Stimulated activated CD8-positive, alpha-beta memory T cell treated with anti-CD3 and anti-CD28 coated beads, Interleukin-7, amount 100 ng/mL, for 1 hour (primary cell): ENCODE data around the gene IGSF21.

ENCODE experiments used
- DNase-seq, 2 donors: peaks; one replicate each; pipeline ENCODE4 v3.0.0-alpha.2; 2020; ENCODE audit warnings: low read depth in 2 of 2

Gene IGSF21

DNA sequence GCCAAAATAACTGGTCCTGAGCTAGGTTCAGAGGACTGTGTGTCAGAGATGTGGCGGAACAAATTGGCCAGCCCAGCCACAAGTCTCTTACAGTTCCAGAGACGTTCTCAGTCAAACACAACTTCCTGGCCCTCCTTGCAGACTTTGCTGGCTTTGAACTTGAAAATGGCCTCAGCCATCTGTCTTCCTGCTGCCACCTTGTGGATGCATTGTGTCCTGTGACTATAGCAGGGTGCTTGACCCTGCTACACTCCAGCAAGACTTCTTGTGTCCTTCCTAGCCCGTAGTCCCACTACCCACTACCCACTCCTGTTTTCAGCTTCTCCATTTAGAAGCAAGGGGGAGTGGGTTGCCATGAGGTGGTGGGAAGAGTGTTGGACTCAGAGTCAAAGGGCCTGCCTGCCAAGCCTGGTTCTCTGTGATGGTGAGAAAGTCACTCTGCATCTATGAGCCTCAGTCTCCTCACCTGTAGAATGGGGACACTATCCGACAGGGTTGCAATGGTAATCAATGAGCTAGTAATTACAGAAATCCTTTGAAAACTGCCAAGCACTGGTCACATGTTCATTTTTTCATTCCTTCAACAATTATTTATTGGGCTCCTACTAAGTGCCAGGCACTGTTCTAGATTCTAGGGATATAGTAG is 109.9 kb downstream of the IGSF21 start:
- DNase-seq, result no peak

DNA sequence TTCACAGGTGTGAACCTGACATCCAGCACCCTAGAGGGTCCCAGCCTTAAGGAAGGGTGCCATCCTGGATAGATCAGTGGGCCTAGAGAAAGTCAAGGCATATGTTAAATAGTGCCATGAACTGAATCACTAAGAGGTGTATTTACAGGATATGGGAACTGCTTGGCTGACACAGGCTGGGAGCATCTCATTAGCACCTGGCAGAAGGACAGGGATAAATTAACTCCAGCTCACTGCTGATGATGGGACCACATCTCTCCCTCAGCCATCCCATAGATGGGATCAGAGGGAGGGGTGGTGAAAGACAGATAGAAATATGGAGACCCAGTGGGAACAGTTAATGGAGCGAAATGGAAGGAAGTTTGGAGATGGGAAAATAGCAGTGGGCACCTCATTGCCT is 122.0 kb downstream of the IGSF21 start:
- DNase-seq, result no peak

DNA sequence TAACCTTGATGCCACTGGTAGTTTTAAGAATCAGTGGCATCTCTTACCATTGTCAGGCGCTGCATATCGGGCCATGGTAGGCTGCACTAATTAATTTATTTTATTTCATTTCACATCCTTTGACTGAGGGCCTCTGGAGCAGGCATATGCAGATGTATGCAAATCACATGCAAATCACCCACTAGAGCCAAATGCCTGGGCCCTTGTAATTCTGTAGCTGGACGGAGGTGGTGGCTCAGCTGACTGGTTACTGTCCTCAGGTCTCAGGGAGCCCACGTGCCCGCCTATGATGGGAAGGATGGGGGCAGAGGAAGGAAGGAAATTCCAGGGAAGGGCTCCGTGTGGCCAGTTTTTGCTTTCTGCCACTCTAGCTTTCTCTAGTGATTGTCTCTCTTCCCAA is 122.7 kb downstream of the IGSF21 start:
- no peak for DNase-seq

DNA sequence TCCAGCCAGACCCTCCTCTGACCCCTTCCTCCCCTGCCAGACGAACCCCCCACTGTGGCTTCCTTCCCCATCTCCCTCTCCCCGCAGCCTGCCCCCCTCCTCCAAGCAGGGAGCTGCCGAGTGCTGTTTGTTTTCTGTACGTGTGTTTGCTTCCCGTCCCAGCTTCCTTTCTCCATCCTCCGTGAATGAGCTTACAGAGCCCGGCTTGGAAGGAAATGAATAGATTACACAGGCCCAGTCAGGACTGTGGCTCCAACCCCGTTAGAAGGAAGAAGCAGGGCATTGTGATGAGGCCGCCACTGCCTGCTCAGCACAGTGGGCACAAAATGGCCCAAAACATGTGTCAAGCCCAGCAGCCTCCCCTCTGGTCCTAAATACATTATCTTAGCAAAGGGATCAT is 123.2 kb downstream of the IGSF21 start:
- DNase-seq, result no peak

DNA sequence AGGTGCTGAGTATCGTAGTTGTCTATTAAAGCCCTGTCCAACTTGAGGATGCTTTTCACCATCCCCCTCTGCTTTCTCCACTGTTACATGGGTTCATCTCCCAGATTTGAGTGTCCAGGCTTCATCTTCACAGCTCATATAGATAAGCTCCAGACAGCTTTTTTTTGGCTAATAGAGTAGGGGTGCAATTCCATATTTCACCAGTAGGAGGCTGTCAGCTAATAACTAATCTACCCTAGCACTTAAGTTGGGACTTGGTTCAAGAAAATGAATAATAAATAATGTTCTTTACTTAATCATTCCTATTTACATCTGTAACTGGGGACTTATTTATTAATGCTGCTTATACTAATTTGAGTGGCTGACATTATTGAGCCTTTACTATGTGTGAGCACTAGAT is 124.5 kb downstream of the IGSF21 start:
- no peak for DNase-seq

DNA sequence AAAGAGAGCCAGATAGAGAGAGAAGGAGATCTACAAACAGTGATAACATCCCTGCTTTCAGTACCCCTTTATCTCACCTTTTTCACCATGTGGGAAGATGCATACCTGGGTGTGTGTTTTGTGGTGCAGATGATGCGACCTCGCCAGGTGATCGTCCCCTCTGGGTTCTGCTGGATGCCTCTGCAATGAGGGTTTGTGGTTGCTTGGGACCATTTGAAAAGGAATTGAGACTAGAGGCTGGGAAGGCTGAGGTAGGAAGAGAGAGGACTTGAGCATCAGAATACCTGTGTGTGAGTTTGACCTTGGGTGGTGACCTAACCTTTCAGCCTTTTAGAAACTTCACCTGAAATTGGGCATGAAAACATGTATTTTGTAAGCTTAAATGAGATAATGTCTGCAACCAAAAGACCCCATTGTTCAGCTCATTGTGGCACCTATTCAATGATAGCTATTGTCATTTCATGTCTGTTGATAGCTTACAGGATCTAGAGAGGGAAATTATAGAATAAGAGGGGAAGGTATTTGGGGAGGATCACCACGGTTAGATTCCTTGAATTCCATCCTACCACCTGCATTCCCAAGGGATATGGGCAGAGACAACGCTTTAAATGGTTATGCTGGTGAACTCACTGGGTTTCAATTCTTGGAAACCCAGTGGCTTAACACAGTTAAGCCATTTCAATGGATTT is 125.7 kb downstream of the IGSF21 start:
- no peak for DNase-seq

DNA sequence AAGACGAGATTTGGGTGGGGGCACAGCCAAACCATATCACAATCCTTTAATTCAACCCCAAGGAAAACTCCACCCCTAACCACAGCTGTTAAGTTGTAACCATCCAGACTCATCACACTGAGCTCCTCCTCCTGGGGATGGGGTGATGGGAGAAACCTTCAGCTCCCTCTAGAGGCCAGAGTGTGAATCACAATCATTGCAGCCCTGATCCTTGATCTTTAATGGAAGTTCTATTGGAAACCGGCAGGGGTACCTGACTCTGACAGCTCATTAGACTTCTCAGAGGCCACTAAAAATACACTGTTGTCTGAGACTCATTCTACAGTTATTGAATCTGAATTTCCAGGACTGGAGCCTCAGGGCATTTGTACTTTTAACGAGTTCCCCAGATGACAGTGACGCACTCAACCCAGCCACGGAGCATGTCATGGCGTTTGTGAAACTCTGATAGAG is 127.2 kb downstream of the IGSF21 start:
- no peak for DNase-seq

DNA sequence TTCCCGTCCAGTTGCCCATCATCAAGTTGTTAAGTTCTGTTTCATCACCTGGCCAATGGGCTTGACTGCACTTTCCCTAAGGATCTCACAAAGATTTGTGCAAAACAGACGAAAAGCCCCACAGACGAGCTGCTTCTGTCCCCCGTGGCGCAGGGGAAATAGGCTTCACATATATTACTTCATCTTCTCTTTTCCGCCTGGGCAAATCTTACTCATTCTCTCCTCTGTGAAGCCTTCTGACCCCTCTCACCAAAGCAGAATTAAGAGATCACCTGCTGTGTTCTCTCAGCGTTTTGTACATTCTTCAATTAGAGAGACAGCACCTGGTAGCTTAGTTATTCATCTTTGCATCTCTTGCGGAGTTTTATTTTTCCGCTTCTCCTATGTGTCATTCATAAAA is 129.8 kb downstream of the IGSF21 start:
- DNase-seq, result no peak

DNA sequence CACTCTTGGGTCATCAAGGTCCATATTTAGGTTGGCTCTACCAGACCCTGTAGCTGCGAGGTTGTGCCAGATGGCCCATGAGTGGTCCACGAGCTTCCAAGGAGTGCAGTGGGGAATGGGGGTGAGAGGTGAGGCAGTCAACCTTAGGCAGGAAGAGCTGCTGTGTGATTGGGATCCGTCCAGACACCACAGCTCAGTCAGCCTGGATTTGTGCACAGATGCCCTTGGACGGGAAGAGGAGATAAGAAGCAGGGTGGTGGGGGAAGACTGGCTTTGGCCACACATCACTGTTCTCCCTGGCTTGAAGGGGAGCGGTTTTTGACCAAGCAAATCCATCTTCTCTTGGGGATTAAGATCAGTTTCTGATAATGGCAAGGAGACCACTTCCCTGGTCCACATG is 130.6 kb downstream of the IGSF21 start:
- DNase-seq, result no peak

DNA sequence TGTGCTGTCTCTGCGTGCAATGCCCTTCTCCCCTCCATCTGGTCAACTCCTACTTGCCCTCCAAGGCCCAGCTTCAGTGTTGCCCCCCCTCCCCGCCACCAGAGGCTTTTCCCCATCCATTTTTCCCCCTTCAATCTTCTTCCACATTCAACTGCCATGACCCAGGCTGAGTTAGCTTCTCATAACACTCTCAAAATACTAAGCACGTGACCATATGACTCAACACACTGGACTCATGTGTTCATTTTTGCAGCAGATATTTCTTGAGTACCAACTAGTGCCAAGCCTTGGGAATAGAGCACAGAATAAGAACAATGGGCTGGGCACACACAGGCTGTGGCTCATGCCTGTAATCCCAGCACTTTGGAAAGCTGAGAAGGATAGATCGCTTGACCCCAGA is 132.1 kb downstream of the IGSF21 start:
- DNase-seq, result no peak

DNA sequence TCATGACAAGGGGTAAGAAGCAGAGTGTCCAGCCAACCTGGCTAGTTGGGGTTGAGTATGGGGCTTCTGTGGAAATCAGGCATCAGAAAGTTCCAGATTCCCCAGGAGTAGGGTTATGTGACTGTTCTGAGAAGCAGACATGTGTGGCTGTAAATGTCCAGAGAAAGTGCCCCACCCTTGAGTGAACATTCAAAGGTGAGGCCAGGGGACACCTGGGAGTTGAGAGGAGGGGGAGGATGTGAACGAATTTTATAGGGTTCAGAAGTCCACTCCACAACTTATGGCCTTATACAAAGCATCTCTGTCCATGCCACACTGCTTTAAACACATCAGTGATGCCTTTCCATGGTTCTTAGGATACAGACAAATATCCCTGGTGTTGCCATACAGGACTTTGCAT is 133.3 kb downstream of the IGSF21 start:
- DNase-seq, result no peak

DNA sequence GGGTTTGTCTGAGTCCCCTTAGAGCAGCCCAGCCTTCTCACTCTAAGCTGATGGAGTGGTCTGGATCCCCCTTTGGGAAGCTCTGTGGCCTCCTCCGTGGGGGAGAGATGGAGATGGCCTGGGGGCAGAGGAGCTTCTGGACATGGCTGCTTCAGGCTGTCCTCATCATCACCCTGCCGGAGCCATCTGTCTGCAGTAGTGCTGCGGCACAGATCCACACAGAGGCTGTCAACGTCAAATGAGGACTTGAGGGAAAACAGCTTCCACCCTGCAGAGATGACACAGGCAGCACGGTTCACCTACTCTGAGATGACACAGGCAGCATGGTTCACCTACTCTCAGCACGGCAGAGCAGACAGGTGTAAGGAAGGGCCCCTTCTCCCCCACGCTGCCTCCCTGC is 134.3 kb downstream of the IGSF21 start:
- no peak for DNase-seq

DNA sequence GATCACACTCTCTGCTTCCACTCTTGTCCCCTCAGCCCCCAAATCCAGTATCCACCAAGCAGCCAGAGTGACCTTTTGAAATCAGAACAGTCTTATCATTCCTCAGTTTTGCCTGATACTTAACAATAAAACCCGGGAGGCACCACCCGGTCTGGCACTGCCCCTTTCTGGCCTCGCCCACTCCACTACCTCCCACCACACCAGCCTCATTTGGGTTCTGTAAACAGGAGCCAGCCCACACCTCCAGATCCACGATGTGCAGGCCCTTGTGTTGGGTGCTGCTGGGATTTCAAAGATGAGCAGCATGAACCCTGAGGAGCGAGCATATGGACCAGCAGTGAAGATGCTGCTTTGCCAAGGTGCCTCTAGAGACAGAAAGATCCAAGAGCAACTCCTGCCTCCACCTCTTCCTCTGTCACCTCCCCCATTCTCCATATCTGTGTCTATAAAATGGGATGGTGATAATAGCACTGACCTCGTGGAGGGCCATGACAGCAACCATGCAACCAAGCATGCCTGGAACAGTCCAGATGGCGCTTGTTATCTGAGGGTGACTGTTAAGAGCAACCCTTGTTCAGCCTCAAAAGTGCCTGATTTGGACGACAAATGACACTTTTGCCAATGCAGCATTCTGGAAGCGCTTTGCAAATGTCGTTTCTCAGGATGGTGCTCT is 136.0 kb downstream of the IGSF21 start:
- no peak for DNase-seq

DNA sequence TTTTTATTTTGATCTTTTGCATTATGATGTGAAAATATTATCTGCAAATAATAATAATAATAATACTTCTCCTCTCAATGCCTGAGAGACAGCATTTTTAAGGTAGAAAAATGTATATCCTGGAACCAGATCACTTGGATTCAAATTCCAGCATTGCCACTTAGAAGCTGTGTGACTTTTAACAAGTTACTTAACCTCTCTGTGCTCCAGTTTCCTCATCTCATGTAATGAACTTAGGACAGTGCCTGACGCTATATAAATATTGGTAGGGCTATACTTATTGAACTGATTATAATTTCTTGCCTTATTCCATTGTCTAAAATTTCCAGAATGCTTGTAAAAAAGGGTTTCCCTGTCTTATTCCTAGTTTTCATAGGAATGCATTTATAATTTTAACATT is 137.2 kb downstream of the IGSF21 start:
- no peak for DNase-seq

DNA sequence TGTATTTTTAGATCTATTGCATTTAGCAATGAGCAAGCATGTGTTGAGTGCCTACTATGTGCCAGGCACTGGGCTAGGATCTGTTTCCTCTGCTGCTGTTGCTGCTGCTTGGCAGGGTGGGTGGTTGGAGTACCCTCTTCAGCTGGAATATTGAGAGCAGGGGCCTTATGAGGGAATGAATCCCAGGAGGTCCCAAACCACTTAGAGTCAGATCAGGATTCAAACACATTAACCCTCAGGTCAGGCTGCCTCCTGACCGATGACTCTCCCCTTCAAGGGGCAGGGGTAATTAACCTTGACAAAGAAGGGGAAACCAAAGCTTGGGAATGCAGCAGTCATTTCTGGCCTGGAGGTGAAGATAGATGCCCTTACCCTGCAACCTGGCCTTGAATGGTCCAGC is 138.0 kb downstream of the IGSF21 start:
- DNase-seq, result no peak

DNA sequence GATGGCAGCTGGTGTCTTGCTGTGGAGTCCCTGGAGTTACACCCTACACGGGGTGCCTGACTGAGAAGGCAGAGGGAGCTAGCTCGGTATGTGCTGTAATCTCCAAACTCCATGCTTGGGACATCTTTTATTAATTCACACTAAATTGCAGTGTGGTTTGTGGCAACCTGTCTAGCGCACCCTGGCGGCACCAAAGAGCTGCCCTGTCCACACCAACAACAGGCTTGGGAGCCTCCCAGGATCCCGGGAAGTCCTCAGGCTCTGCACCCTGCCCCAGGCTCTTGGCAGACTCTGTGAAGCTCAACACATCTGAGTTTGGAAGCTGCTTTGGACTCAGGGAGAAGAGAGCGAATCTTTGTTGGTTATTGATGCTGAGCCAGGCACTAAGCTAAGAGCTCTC is 138.9 kb downstream of the IGSF21 start:
- no peak for DNase-seq

DNA sequence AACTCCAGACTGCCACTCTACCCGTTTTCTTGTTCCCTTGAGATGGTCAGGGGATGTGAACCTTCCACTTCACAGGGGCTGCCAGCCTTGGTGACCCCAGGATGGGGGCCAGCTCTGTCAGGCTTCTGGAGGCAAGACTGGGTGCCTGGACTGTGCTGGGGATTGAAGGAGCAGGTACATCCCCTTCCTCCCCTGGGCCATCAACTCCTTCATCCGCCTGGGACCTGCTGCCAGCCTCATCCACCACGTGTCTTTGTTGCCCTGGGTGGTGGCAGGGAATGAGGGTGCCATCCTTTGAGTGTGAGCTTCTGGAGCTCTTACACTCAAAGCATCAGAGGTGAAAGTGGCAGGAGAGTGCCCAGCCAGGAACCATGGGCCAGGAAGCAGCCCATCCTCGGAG is 139.6 kb downstream of the IGSF21 start:
- no peak for DNase-seq

DNA sequence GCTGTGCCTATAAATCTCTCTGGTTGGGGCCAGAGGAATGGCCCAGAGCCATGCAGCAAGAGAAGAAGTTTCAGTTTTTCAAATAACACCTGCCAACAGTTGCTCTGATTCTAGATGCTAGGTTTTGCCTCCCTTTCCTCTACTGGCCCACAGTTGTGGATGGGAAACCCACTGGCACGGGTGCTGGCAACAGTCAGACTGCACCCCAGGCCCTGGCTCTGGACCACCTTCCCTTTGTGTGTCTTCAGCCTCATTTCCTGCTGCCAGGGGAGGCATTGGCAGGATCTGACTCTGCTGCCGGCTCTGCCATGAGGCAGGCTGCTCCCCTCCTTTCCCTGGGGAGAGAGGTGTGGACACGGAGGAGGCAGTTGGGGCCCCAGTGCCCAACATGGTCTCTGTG is 142.0 kb downstream of the IGSF21 start:
- no peak for DNase-seq

DNA sequence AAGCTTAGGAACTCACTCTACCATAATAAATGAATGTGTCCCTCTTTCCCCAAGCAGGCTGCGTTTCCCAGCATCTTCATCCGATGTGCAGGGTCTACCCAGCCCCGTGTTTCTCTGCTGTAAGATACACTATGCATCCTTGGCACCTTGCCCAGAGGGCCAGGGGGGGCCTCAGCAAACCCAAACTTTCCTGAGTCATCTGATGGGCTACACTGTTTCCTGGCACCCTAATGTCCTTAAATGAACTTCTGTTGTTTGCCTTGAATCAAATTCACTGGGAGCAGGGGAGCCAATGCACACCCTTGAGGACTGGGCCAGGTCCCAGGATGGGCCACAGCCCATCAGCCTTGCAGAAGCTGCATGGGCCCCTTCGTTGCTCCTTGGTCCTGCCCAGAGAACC is 145.5 kb downstream of the IGSF21 start:
- DNase-seq, result no peak

DNA sequence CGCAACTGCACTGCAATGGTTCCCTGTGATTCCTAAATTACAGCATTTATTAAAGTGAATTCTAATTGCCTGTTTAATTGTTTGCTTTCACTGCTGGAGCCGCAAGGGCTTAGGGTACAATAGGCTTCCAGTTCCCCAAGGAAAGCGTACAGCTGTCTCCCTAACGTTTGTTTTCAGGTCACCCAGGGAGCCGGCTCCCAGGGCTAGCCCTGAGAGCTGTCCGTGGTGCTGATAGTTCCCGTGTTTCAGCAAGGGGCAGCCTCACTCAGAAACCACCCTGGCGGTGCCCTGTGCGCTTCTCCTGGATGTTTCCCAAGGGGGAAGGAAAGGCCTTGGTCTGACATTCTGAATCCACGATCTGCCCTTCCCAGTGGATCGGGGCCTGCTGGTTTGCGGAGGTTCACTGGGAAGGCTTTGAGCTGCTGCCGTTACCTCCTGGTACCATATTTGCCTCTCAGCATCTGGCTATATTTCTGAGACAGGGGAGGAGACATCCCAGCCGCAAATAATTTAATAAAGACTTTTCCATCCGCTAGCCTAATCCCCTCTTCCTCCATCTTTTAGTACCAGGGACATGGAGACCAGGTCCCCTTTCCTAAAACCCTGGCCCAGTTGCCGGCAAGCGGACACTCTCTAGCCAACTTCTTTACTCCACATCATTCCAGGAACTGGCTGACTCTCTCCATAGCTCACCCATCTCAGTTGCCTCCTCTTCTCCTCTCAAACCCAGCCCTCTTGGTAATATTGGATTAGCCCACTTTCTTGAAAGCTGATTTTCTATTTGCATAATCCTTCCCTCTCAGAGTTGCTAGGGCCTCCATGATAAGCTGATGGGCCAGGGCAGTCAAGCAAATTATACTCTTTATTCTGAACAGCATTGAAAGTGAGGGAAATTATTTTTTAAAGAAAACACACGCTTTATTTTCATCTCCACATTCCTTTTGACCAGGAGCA is 149.0 kb downstream of the IGSF21 start:
- peak in 1 of 2 donors; percentile 3 for DNase-seq

DNA sequence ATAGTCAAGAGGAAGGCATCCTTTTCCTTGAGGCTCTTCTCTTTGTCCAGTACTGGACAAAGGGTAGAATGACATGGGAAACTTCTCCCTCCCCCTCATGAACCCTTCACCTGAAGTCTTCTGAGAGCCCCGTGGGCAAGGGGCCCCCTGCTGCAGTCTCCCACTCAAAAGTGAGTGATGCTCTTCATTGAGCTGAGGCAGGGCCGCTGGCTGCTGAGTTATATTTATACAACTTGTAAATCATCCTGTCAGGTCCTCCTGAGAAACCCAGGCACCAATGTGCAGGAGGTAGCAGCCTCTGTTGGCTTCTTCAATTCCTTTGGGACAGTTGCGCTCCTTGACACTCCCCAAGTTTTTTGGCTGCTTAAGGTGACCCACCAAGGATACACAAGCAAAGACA is 150.2 kb downstream of the IGSF21 start:
- no peak for DNase-seq

DNA sequence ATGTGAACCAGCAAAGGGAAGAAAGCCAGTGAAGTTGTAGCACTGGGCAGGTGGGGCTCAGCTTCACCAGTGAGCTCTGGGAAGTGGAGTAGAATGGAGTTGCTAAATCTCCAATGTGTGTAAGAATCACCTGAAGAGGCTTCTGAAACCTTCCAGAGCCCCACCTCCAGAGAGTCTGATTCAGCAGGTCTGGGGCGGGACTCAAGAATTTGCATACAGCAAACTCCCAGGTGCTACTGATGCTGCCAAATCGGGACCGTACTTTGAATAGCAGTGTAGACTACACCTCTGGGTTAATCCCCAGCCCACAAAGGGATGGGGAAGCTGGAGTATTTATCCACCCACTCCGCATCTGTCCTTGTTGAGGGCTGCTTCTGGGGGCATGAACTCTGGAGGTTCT is 154.3 kb downstream of the IGSF21 start:
- no peak for DNase-seq
